ENCODE measurements around the gene THBS2. TPM values are rescaled to one million over a fixed set of nuclear protein-coding genes. Genes with fewer than 3 reads are reported as not detected.

THBS2 gene
- total and polyA plus RNA-seq, 2 of the 8 experiments (the other 6 are each of a cell fraction or from before 2014, with no cell fraction given) = 11.0 to 22.5 TPM

- TF ChIP-seq ZNF274 (IDR thresholded peaks at IDR 0.05; ENCODE audit: borderline replicate concordance, extremely low read depth, low read length) = no peak
- TF ChIP-seq ATF2 (IDR thresholded peaks at IDR 0.05; ENCODE audit: low read length) = no peak
Observed at GRCh38 chr6:169217972-169218371, 35.7 kb downstream of the THBS2 start (continued).

Data from H1 (cell line).